Activated CD4-positive, alpha-beta T cell treated with anti-CD3 and anti-CD28 coated beads, Interleukin-2, Interleukin-6, amounts not matched to agents 100 ng/mL and 50 ng/mL, durations not matched to agents 16 hours and 8 hours (primary cell): ENCODE data around the gene DNHD1.

Source experiments
- DNase-seq: peaks from one replicate; pipeline ENCODE4 v3.0.0-alpha.2; 2020

The DNHD1 gene

GRCh38 chr11:6599449-6599848 is 102.4 kb downstream of the DNHD1 start:
- no peak for DNase-seq

- no peak for DNase-seq
Measured at GRCh38 chr11:6599881-6600390, 102.9 kb downstream of the DNHD1 start.

DNA sequence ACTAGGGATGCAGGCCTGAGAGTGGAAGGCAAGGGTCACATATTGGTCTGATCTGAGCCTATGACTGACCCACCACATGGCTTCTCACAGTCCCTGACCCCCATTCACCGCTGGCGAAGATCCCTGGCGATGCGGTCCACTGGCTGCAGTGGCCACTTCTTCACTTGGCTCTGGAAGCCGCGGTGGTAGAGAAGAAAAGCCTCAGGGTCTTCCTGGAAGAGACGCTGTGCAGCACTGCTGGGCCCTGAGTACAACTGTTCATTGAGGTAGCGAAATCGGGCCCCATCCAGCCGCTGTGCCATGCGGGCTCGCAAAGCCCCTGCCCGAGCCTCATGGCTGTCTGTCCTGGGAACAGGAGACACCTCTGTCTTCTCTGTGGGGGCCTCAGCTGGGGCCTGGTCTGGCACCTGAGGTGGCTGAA is 104.0 kb downstream of the DNHD1 start:
- no peak for DNase-seq

- no peak for DNase-seq
Measured at GRCh38 chr11:6602096-6602940, 105.2 kb downstream of the DNHD1 start.

DNA sequence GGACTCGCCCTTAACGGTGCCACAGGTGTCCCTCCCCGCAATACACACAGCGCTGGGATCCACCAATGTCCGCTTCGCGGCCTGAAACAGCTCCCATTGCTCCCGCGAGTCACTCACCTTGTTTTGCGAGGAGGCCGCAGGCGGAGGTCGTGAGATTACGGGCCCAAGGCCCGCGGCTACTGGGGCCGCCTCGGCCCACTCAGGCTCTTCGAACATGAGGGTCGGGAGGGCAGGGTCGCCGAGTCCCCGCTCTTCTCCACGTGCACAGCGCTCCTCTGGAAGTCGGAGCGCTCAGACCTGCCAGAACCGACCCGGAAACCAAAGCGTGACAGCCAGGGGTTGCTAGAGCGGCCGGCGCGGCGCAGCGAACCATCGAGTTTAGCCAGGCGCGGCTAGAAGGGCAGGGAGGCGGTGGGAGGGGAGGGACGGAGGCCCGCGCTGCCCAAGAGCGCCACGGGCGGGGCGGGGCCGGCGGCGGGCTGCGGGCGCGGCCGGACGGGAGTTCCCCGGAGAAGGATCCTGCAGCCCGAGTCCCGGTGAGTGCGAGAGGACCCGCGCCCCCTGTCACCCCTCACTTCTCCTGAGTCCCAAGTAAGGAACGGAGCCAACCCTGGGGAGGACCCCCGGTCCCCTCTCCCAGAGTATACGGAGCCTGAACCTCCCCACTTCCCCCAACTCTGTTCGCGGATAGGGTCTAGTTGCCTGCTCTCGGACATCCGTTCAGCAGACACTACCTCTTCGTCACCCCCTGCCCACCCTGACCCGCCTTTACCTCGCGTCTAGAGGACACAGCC is 106.4 kb downstream of the DNHD1 start, which contains the start of the genes ILK and RRP8:
ILK (plus strand) TSS at position 488 of the 794 bp plus-strand sequence. CDS start 498 bp downstream, outside the sequence.
RRP8 (minus strand) TSS at position 330 of the 794 bp plus-strand sequence; CDS start at position 216, 114 bp downstream.
- DNase-seq = peak; percentile 94

- DNase-seq = peak; percentile 64
Measured at GRCh38 chr11:6604081-6604626, 107.1 kb downstream of the DNHD1 start.

- DNase-seq = no peak
Measured at GRCh38 chr11:6604790-6605189, 107.7 kb downstream of the DNHD1 start.

DNA sequence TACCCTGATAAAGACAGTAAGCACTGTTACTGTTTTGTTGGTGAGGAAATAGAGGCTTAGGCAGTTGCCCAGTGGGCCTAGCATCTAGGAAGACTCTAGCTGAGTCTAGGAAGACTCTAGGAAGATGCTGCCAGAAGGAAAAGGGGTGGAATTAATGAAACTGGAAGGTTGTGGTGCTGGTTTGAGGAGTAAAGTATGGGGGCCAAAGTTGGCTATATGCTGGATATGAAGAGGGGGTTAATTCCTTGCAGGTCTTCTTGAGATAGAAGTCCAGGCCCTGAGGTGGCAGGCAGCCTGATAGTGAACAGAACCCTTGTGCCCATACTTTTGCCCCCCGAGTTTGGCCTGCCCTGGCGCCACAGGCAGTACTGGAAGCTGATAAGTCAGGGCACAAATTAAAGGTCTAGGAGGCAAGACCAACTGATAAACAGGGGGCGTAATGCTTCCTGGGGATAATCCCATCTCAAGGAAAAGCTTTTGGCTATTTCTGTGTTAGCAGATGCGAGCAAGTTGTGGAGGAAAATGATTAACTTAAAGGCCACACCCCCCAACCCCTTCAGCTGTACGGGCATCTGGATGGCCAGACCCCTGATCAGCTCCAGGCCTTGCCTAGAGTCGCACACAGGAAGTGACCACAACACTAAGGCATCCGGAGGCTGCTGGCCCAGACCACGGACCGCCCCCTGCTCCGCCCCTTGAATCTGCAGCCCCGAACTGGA is 109.5 kb downstream of the DNHD1 start:
- DNase-seq = peak; percentile 75

- DNase-seq = peak; percentile 25
Measured at GRCh38 chr11:6607190-6607795, 110.2 kb downstream of the DNHD1 start.

DNA sequence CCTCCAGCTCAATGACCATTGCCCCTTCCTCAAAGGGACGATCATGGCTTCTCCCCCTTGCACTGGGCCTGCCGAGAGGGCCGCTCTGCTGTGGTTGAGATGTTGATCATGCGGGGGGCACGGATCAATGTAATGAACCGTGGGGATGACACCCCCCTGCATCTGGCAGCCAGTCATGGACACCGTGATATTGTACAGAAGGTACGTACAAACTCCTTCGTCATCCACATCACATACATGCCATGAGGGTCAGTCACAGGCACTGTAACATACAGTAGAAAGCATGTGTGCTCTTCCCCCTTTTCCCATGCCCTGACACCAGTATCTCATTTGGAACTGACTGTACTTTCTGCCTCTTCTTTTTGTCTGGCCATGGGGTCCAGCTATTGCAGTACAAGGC is 110.9 kb downstream of the DNHD1 start:
- DNase-seq = no peak

GRCh38 chr11:6608726-6609501 is 111.8 kb downstream of the DNHD1 start:
- no peak for DNase-seq

- DNase-seq = no peak
Measured at GRCh38 chr11:6609502-6610015, 112.5 kb downstream of the DNHD1 start.

GRCh38 chr11:6610591-6610990 is 113.5 kb downstream of the DNHD1 start:
- DNase-seq = no peak

GRCh38 chr11:6611092-6611962 is 114.2 kb downstream of the DNHD1 start:
- peak; percentile 23 for DNase-seq

DNA sequence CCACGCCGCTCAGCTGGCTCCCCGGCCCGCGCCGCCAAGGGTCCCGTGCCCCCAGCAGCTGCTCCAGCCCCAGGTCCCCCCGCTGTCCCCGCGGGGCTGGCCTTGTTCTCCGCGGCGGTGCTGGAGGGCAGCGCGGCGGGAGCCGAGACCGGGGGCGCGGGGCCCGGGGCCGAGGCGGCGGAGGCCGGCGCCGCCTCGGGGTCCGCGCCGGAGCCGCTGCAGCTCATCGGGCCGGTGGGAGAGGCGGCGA is 114.8 kb downstream of the DNHD1 start:
- DNase-seq = no peak

GRCh38 chr11:6612213-6613041 is 115.3 kb downstream of the DNHD1 start, which contains the start of gene TAF10:
TAF10 (minus strand) TSS chr11:6612216; CDS start chr11:6612189, 27 bp downstream.
- peak; percentile 98 for DNase-seq

DNA sequence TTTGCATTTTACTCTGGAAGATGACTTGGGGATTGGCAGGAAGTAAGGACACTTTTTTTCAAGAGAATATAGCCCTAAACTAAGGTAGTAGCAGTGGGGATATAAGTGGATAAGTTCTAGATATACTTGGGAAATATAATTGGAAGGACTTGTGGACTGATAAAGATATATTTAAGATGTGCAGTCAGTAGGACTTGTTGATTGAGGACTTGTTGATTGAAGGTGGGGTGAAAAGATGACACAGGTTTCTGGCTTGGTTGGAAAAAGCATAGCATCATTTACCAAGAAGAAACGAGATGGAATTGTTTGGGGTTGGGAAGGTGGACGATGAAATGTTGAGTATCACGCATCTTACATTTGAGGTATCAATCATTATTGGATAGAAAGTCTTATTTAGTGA is 116.4 kb downstream of the DNHD1 start:
- DNase-seq = no peak

DNA sequence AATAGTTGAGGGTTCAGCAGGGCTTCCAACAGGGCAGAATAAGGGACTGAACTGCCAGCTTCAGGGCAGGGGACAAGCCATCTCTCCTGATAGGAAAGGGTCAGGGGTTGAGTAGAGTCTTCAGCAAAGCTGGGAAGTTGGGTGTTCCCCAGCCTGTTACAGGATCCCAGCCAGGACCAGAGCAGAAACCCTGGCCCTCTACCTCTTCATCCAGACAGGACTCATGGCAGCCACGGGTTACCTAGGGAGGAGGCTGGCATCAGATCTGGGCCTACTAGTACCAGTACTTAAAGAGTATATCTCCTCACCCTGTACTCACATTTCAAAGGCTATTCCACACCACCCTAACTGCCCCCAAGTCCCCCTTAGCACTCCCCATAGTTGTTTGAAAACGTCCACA is 117.4 kb downstream of the DNHD1 start:
- no peak for DNase-seq

GRCh38 chr11:6615046-6615445 is 118.0 kb downstream of the DNHD1 start:
- no peak for DNase-seq
